Measurements from ENCODE around the gene MYO5B.

The MYO5B gene

GRCh38 chr18:49985236-49985635, 209.7 kb downstream of the MYO5B start:
- TF ChIP-seq CTCF (conservative IDR thresholded peaks at IDR 0.05) (no peak), ZFX (IDR thresholded peaks at IDR 0.05) (no peak)
- H3K27ac ChIP-seq, result no peak overlapping the region

GRCh38 chr18:49980896-49981295, 214.1 kb downstream of the MYO5B start:
- TF ChIP-seq ZFX (IDR thresholded peaks at IDR 0.05) (no peak), CTCF (conservative IDR thresholded peaks at IDR 0.05) (no peak)
- H3K27ac ChIP-seq, result no peak overlapping the region

- H3K27ac ChIP-seq, result no peak overlapping the region
- no peak for TF ChIP-seq ZFX (IDR thresholded peaks at IDR 0.05)
- TF ChIP-seq CTCF (conservative IDR thresholded peaks at IDR 0.05), result no peak
Measured at GRCh38 chr18:49976795-49977560, 218.0 kb downstream of the MYO5B start.

- H3K27ac ChIP-seq, result no peak overlapping the region
- TF ChIP-seq CTCF (conservative IDR thresholded peaks at IDR 0.05), result no peak
- no peak for TF ChIP-seq ZFX (IDR thresholded peaks at IDR 0.05)
Measured at GRCh38 chr18:49976001-49976400, 218.9 kb downstream of the MYO5B start.

- H3K27ac ChIP-seq, result no peak overlapping the region
- TF ChIP-seq ZFX (IDR thresholded peaks at IDR 0.05) (no peak), CTCF (conservative IDR thresholded peaks at IDR 0.05) (no peak)
Measured at GRCh38 chr18:49974079-49974478, 220.9 kb downstream of the MYO5B start.

- TF ChIP-seq CTCF (conservative IDR thresholded peaks at IDR 0.05) (no peak), ZFX (IDR thresholded peaks at IDR 0.05) (no peak)
- no peak overlapping the region for H3K27ac ChIP-seq
Measured at GRCh38 chr18:49973592-49973991, 221.4 kb downstream of the MYO5B start.

- TF ChIP-seq CTCF (conservative IDR thresholded peaks at IDR 0.05) (no peak), ZFX (IDR thresholded peaks at IDR 0.05) (no peak)
- no peak overlapping the region for H3K27ac ChIP-seq
Measured at GRCh38 chr18:49972535-49972934, 222.4 kb downstream of the MYO5B start.
